T-helper 2 cell treated with Interferon-gamma antibody and Interleukin-4, amounts not matched to agents 100 ng/mL and 5 ng/mL, for 36 hours (primary cell): ENCODE results near the gene FLRT2. TPM values are rescaled to one million over a fixed set of nuclear protein-coding genes. Genes with fewer than 3 reads are reported as not detected.

Experiments used
- intact Hi-C: fragments of 100-400 bp; cut with micrococcal nuclease; formaldehyde crosslinking; loops from one replicate; pipeline ENCODE4 v1.15.1; 2023
- total RNA-seq: library from RNA; stranded (reverse); gene quantifications from 2 replicates; pipeline ENCODE4 v1.2.3, GENCODE V29; 2022

The FLRT2 gene
- total RNA-seq, 1 donor from 2014 or later, result not detected

- intact Hi-C loops, result no loop called here
Observed at GRCh38 chr14:85558505-85558904, 28.6 kb downstream of the FLRT2 start.

- intact Hi-C loops, result no loop called here
Observed at GRCh38 chr14:85562630-85563029, 32.7 kb downstream of the FLRT2 start.

DNA sequence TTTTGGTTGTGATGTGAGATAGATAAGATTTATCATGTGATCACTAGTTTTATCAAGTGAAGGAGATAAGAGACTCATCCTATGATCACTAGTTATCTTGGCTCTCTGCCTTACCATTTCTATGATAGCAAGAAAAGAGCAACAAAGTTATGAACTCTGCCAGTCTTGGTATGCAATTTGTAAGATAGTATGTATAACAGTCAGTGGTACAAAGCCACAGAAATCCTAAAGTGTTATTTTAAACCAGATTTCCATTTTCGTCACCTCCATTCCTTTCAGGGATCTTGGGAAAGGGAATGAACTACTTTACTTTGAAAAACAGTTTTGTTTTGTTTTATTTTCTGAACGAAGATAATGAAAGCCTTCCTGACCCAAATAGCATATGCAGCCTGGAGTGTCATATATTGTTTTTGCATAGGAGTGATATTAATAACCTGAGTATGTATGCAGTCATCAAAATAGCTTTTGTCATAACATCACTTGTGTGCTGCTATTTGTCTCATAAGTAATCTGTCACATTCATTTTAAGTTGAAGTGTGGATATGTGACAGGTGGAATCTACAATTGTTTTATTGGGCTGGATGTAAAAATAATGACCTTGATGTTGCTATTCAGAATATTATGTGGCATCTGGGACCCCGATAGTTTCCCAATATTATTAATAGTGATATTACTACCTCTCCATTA is 35.0 kb downstream of the FLRT2 start:
- intact Hi-C loops, result no loop called here

DNA sequence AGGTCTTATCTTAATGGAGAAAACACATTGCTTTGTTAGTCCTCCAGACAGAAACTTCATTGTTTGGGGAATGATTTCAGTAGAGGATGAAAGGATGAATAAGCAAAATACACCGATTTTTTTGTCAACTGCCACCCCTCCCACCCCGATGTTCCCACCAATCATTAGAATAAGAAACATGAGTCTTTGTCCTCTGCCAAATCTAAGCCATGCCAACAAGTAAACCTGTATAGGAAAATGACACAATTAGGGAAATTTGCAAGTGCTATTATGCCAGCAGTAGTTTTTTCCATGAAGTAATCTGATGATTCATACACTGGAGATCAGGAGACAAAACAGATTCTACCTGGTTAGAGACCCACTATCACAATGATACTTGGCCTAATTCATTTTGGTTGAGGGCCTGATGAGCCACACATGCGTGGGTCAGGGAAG is 35.9 kb downstream of the FLRT2 start:
- intact Hi-C loops, result no loop called here

- intact Hi-C loops, result no loop called here
Observed at GRCh38 chr14:85566603-85567002, 36.7 kb downstream of the FLRT2 start.

DNA sequence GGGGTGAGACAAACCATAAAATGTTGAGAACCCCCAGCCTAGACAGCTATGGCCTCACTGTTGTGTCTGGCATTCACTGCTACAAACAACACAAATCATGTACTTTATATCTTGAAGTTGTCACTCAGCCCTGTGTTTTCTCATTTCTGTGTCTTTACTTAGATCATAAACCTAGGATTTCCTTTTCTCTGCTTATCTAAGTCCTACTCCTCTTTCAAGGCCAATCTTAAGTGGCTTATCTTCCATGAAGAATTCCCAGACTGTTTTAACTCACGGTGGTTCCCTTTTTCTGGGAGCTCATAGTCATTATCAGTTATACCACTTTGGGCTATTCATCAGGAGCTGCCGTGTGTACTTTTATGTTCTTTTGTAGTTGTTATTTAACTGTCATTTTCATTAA is 42.1 kb downstream of the FLRT2 start:
- intact Hi-C loops, result no loop called here

GRCh38 chr14:85572845-85573244 is 42.9 kb downstream of the FLRT2 start:
- intact Hi-C loops, result no loop called here

- intact Hi-C loops, result no loop called here
Observed at GRCh38 chr14:85573406-85573805, 43.5 kb downstream of the FLRT2 start.

- intact Hi-C loops, result no loop called here
Observed at GRCh38 chr14:85574853-85575616, 45.1 kb downstream of the FLRT2 start.

DNA sequence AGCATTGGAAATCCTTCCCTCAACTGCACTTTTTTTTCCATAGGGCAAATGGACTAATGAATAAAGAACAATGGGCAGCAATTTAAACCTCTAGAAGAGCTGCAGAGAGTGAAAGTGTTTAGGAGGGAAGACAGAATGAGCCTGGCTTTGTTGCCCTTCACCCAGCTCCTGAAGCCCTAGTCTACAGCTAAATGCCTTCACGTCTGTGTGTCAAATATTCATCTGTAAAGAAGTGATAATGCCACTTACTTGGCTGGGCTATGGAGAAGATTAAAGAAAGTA is 45.6 kb downstream of the FLRT2 start:
- intact Hi-C loops, result no loop called here

DNA sequence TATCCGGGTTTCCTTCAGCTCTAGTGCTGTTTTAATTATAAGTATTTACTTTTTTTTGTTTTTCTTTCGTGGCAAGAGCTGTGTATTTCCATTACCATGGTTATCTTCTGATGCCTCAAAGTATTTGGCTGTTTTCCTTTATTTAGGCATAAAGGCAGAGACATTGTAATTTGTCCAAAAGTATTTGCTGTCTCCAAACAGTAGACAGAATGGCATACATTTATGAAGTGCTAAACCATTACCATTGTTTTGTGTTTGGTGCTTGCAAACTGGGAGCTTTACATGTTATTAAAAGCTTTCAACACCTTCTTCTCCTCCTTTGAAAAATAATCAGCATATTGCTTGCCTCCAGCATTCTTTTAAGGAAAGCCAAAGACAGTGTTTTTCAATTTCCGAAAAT is 46.3 kb downstream of the FLRT2 start:
- intact Hi-C loops, result no loop called here

- intact Hi-C loops, result no loop called here
Observed at GRCh38 chr14:85576848-85577542, 47.1 kb downstream of the FLRT2 start.

GRCh38 chr14:85577543-85578114 is 47.7 kb downstream of the FLRT2 start:
- intact Hi-C loops, result no loop called here

GRCh38 chr14:85578357-85578756 is 48.4 kb downstream of the FLRT2 start:
- intact Hi-C loops, result no loop called here

DNA sequence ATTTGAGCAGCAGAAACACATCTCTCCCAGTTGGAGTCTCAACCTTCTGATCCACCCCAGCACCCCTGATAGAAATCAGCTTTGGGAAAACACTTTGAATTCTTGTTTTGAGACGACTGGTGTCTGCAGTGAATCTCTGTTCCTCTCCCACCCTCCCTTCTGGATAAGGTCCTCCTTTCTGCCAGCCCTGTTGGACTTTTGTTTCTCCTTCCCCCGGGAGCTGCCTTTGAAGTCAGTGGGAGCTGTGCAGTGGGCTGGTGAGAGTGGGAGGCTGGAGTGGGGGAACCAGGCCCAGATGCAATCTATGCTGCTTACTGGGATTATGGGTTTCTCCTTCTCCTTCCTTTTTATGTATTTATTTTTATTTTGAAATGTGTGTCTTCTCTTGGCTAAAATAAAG is 49.0 kb downstream of the FLRT2 start:
- intact Hi-C loops, result no loop called here

DNA sequence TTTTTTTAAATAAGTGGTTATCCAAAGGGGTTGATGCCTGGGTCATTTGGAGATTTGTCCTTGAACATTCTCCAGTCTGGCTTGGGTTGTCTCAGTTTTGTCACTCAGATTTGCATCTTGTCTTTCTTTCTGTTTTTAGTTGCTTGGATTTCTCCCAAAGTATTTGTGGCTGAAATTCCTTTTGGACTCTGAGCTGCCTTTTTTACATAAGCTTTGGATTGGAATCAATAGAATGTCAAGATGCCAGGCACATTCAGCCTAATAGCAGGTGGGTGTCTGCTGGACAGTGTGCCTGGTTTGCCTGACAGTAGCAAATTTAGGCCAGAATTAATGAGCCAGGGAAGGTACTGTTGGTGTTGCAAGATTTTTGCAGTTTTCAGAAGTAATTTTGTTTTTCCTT is 50.0 kb downstream of the FLRT2 start:
- intact Hi-C loops, result no loop called here

GRCh38 chr14:85580536-85581140 is 50.7 kb downstream of the FLRT2 start:
- intact Hi-C loops, result no loop called here

DNA sequence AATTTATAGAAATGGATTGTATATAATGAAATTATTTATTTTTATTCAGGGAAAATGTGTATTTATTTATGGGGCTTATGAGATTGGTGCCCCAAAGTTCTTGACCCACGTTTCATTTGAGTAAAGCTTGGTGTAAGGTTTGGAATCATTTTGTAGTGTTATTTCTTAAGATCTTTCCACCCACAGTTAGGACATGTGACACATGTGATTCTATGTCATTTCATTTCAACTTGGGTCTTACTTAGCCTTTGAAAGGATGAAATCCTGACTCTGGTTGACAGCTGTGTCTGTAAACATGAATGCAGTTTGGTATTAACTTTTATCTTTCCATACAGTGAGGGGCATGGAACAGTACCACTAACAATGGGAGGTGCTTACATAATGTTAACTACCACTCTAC is 51.7 kb downstream of the FLRT2 start:
- intact Hi-C loops, result no loop called here

DNA sequence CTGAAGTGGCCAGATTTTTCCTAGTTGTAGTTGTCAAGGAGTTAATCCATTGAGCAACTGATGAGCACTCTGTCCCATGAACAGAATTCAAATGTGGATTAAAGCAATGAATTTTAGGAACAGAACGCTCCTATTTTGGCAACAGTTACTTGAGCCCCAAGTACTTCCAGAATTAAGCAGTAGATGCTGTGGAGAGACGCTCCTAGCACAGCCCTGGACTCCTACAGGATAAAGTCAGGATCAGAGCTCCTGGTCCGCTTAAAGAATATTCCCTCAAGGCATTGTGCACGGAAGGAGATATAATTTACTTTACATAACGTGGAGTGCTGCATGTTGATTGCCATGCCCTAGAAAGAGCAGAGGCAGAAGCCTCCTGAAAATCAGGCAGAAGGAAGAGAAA is 53.4 kb downstream of the FLRT2 start:
- intact Hi-C loops, result no loop called here

DNA sequence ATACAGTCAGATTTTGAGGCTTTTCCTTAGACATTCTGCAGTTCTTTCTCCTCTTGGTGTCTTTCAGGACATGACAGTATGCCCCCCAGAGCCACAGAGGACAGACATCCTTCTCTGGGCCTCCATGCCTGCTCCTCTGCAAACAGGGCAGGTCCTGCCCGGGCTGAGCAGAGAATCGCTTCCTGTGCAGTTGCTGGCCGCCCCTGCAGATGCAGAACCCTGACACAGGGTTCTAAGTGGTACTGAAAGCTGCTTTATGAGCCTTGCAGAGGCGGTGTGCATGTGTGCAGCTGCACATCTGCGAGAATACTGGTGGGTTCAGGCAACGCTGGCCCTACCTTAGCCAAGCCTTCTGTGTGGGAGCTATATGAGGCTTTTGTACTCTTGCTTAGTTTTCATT is 54.5 kb downstream of the FLRT2 start:
- intact Hi-C loops, result no loop called here

- intact Hi-C loops, result no loop called here
Observed at GRCh38 chr14:85587151-85587711, 57.3 kb downstream of the FLRT2 start.

- intact Hi-C loops, result no loop called here
Observed at GRCh38 chr14:85590784-85591183, 60.8 kb downstream of the FLRT2 start.
